Body of pancreas (tissue), 4 donors: Measurements from ENCODE around the gene RAPGEF5.

ENCODE experiments used
- POLR2A ChIP-seq, 3 donors: fragments of 450-650 bp; IDR thresholded peaks; one replicate each; pipeline ENCODE4 v1.6.1; 2016; ENCODE audit warnings: antibody characterized with exemption in 3 of 3, mild to moderate bottlenecking in 2 of 3
- TF ChIP-seq, protein P1 (sequence below), 7 experiments: fragments of 450-650 bp in 4 of 7; fragments of 200-600 bp in 3 of 7; sonication (generic) in 3 of 7; IDR thresholded peaks; one replicate each; pipeline ENCODE4 v1.5.1; 2016 to 2019; ENCODE audit warnings: antibody characterized with exemption in 7 of 7

DNA sequence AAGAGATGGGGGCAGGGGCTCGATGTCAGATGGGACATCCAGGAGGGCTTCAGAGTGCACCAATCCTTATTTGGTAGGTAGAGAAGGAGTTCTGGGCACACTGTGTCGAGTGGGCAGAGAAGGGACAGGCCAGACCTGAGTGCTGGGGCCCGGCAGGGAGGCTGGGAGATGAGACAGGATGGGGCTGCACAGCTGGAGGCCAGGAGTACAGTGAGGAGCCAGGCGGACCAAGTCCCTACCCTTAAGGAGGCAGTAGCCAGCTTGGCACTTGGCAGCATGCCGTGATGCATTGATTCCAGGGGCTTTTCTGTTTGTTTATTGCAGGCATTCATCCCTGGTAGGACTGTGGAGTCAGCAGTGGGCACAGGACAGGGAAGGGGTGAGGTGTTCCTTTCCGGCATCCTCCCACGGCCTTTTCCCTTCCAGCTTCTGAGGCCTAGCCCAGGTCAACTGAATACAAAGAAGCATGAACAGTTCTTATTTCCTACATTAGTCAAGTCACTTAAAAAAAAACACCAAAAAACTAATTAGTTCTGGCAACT lies 242.4 kb downstream of the RAPGEF5 start:
- TF ChIP-seq, protein P1, sequence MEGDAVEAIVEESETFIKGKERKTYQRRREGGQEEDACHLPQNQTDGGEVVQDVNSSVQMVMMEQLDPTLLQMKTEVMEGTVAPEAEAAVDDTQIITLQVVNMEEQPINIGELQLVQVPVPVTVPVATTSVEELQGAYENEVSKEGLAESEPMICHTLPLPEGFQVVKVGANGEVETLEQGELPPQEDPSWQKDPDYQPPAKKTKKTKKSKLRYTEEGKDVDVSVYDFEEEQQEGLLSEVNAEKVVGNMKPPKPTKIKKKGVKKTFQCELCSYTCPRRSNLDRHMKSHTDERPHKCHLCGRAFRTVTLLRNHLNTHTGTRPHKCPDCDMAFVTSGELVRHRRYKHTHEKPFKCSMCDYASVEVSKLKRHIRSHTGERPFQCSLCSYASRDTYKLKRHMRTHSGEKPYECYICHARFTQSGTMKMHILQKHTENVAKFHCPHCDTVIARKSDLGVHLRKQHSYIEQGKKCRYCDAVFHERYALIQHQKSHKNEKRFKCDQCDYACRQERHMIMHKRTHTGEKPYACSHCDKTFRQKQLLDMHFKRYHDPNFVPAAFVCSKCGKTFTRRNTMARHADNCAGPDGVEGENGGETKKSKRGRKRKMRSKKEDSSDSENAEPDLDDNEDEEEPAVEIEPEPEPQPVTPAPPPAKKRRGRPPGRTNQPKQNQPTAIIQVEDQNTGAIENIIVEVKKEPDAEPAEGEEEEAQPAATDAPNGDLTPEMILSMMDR (IDR thresholded peaks at IDR 0.05) = no peak
- TF ChIP-seq POLR2A (IDR thresholded peaks at IDR 0.05) = no peak
